ENCODE measurements around the gene ZNF80. TPM values are rescaled to one million over a fixed set of nuclear protein-coding genes. Genes with fewer than 3 reads are reported as not detected.
"Not testable (repeated sequence)": the region's sequence is repeated elsewhere in the genome, so short reads cannot be mapped to it uniquely, and the experiment has no call there.

ZNF80 gene
- total RNA-seq: not detected
- long read RNA-seq: 0 reads

DNA sequence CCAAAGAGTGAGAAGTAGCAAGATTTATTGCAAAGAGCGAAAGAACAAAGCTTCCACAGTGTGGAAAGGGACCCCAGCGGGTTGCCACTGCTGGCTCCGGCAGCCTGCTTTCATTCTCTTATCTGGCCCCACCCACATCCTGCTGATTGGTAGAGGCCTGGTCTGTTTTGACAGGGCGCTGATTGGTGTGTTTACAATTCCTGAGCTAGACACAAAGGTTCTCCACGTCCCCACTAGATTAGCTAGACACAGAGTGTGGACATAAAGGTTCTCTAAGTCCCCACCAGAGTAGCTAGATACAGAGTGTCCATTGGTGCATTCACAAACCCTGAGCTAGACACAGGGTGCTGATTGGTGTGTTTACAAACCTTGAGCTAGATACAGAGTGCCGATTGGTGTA is at the start of gene ZNF80:
Gene ZNF80, minus strand, starts transcription at position 101 of the 400 bp plus-strand sequence. CDS start 504 bp downstream, outside the sequence.
- DNase-seq (ENCODE audit: missing footprints); intact Hi-C loops (cut with DNase I); ATAC-seq: not testable (repeated sequence)

DNA sequence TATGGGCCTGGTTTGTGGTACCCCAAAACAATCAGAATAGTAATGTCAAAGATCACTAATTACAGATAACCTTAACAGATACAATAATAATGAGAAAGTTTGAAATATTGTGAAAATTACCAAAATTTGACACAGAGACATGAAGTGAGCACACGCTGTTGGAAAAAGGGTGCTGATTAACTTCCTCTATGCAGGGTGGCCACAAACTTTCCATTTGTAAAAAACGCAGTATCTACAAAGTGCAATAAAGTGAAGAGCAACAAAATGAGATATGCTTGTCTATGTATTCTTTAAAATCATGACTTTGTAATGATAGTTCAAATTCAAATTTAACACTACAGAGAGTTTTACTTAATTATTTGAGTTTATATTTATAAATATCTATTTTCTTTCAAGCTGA is 48.9 kb upstream of the ZNF80 start:
- intact Hi-C loops (cut with DNase I): no loop called here
- DNase-seq (ENCODE audit: missing footprints) (no peak), ATAC-seq (no peak)

DNA sequence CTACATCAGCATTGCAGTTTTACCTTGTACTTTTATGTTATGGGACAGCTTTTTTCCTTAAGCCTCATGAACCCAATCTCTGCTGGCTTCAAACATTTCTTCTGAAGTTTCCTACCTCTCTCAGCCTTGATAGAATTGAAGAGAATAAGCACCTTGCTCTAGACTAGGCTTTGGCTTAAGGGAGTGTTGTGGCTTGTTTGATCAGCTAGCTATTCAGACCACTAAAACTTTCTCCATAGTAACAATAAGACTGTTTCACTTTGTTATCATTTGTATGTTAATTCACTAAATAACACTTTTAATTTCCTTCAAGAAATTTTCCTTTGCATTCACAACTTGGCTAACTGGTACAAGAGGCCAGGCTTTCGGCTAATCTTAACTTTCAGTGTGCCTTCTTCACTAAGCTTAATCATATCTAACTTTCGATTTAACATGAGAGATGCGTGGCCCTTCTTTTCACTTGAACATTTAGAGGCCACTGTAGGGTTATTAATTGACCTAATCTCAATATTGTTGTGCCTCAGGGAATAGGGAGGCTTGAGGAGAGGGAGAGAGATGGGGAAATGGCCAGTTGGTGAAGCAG is 48.4 kb upstream of the ZNF80 start:
- DNase-seq (ENCODE audit: missing footprints): no peak
- no peak for ATAC-seq
- intact Hi-C loops (cut with DNase I): no loop called here

DNA sequence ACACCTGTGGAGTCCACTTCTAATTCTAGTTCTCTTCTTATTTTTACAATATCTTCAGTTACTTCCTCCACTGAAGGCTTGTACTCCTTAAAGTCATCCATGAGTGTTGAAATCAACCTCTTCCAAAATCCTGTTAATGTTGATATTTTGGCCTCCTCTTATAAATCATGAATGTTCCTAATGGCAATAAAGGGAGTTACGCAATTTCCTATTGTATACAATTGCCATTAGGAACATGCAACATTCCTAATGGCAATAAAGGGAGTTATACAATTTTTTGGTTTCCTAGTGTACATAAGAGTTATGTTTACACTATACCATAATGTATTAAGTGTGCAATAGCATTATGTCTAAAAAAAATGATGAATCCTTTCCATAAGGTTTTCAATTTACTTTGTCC is 47.3 kb upstream of the ZNF80 start:
- DNase-seq (ENCODE audit: missing footprints) (no peak), ATAC-seq (no peak)
- intact Hi-C loops (cut with DNase I): no loop called here

DNA sequence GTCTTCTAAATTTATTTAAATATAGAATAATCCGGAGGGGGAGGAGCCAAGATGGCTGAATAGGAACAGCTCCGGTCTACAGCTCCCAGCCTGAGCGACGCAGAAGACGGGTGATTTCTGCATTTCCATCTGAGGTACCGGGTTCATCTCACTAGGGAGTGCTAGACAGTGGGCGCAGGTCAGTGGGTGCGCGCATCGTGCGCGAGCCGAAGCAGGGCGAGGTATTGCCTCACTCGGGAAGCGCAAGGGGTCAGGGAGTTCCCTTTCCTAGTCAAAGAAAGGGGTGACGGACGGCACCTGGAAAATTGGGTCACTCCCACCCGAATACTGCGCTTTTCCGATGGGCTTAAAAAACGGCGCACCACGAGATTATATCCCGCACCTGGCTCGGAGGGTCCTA is 39.5 kb upstream of the ZNF80 start:
- ATAC-seq; intact Hi-C loops (cut with DNase I); DNase-seq (ENCODE audit: missing footprints): not testable (repeated sequence)

DNA sequence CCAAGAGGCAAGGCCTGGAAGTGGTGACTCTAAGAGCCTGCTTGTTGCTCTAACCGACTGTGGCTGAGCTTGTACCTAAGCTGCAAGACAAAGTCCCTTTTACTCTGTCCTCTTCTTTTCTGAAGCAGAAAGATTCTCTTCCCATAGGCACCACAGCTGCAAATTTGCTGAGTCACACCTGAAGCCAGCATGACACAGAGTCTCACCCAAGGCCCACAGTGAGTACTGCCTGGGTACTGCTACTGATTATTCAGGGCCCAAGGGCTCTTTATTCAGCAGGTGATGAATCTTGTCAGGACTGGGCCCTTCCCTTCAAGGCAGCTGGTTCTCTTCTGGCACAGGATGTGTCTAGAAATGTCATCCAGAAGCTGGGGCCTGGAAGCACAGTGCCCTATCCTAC is 37.6 kb upstream of the ZNF80 start:
- intact Hi-C loops (cut with DNase I): no loop called here
- no peak for ATAC-seq
- DNase-seq (ENCODE audit: missing footprints): no peak

DNA sequence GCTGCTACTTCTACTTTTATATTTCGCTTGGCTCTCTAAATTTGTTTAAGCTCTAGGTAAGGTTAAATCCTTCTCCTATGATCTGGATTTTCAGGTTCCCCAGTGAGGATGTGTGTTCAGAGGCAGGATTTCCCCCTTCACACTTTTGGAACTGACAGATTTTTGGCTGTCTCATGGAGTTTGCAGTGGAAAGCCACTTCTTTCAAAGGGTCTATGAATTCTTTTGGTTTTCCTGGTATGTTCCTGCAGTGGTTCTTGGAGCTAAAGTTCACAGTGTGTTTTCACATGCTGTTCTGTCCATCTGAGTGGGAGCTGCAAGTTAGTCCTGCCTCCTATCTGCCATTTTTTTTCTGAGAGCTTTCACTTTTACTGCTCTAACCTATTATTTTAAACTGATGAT is 34.9 kb upstream of the ZNF80 start:
- intact Hi-C loops (cut with DNase I): no loop called here
- no peak for ATAC-seq
- no peak for DNase-seq (ENCODE audit: missing footprints)

DNA sequence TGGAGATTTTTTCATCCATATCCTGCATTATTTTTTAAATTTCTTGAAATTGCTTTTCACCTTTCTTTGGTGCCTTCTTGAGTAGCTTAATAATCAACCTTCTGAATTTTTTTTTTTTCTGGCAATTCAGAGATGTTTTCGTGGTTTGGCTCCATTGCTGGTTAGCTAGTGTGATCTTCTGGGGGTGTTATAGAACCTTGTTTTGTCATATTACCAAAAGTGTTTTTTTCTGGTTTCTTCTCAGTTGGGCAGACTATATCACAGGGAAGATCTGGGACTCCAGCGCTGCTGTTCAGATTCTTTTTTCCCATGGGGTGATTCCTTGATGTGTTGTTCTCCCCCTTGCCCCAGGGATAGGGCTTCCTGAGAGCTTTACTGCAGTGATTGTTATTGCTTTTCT is 32.6 kb upstream of the ZNF80 start:
- intact Hi-C loops (cut with DNase I): no loop called here
- no peak for ATAC-seq
- DNase-seq (ENCODE audit: missing footprints): no peak

DNA sequence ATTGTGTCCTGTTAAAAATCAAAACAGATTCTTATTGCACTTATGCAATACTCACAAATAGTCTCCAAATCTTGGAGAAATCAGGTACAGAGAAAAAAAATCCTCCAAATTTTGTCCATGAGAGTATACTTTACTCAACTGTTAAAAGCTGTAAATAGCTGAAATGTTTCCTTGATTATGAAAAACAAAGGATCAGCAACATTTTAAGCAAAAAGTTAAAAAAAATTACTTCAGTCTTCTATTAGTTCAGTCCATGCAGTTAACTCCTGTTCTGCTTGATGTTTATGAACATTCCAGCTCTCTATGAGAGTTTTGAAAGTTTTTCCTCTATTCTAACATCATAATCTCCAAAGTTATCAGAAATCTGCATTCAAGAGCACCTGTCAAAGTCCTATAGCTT is 22.8 kb upstream of the ZNF80 start:
- intact Hi-C loops (cut with DNase I): no loop called here
- ATAC-seq: no peak

DNA sequence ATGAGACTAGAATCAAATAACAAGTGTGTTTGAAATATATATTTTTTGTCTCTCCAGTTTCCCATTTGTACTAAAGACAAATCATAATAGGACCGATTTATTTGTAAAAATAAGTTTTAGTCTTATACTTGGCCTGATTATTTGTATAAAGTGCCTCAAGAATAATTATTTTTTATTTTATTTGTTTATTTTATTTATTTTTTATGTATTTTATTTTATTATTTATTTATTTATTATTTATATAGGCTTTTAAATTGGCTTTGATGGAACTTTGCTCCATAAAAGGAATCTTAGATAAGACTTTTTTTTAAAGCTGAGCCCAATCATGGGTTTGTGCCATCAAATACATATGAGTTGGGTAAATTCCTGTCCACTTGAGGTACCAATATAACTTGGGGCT is 22.2 kb upstream of the ZNF80 start:
- intact Hi-C loops (cut with DNase I): no loop called here
- DNase-seq (ENCODE audit: missing footprints) (no peak), ATAC-seq (no peak)

More for the DNA sequence above, 22.8 kb upstream of the ZNF80 start:
- no peak for DNase-seq (ENCODE audit: missing footprints)

DNA sequence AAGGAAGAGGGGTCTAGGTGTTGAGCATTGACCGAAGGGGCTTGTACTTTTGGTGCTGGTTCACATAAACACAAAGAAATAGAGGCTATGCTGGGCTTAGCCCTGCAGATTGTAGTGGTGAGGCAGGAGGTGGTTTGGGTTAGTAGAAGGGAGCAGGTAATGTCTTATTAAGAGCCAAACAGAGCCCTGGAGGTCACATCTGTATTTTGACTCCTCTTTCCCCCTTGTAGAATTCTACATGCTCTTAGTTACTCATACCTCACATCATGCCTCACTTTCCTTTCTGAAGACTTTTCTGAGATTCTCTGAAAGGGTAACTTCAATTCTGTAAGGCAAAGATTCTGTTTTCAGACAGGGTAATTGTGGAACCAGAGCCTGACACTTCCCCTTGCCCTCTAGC is 16.1 kb upstream of the ZNF80 start:
- no peak for DNase-seq (ENCODE audit: missing footprints)
- intact Hi-C loops (cut with DNase I): no loop called here
- no peak for ATAC-seq

DNA sequence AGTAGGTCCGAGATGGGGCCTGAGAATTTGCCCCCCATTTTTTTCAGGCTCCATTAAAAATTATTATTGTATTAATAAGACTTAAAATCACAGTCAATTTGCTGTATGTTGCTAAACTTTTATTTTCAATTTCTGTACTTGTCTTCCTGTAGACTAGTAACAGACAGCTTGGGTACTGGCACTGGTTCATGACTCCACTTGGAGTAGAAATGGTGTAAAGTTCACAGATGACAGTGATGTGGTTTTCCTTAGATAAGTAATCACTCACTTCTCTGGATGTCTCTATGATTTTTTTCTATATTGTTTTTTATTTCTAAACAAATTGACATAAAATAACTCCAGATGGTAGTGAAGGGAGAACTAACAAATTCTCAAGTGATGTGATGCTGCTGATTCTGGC is 15.6 kb upstream of the ZNF80 start:
- DNase-seq (ENCODE audit: missing footprints) (no peak), ATAC-seq (no peak)
- intact Hi-C loops (cut with DNase I): no loop called here

DNA sequence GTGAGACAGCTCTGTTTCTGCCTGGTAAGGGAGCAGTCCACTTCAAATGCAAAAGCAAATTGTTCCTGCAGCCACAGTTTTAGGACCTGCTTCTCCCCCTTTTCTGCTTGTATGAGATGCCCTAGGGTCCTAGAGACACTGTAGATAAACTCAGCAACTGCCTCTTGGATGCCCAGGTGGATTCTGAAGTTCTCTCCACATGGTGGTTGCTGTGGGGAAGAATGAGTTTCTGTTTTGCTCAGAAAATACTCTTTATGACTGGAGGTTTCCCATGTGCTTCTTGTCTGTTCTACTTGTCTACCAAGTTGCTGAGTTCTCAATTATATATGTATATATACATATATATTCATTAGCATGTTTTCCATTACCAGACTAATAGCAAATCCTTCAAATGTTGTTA is 5.6 kb upstream of the ZNF80 start:
- no peak for ATAC-seq

DNA sequence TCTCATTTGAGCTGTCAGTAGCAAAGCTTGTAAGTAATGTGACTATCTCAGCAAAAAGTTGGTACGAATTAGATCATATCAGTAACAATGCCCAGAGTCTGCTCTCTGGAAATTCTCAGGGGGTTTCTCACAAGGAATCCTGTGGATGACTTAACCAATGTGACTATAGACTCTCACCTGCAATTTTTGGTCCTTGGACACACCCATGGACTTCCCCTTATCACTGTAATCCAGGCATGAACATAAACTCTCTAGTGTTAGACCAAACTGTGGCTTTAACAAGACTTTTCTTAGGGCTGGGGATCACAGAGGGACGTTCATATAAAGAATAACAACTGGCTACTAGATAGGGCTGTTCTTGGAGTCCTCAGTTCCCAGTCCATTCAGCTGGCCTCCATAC is 3.9 kb upstream of the ZNF80 start:
- ATAC-seq (no peak), DNase-seq (ENCODE audit: missing footprints) (no peak)
- intact Hi-C loops (cut with DNase I): no loop called here

More for the DNA sequence above, 5.6 kb upstream of the ZNF80 start:
- no peak for DNase-seq (ENCODE audit: missing footprints)
- intact Hi-C loops (cut with DNase I): no loop called here

DNA sequence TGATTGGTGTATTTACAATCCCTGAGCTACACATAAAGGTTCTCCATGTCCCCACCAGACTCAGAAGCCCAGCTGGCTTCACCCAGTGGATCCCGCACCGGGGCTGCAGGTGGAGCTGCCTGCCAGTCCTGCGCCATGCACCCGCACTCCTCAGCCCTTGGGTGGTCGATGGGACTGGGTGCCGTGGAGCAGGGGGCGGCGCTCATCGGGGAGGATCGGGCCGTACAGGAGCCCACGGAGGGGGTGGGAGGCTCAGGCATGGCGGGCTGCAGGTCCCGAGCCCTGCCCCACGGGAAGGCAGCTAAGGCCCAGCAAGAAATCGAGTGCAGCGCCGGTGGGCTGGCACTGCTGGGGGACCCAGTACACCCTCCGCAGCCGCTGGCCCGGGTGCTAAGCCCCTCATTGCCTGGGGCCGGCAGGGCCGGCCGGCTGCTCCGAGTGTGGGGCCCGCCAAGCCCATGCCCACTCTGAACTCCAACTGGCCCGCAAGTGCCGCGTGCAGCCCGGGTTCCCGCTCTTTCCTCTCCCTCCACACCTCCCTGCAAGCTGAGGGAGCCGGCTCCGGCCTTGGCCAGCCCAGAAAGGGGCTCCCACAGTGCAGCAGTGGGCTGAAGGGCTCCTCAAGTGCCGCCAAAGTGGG is 888 bp upstream of the ZNF80 start:
- ATAC-seq; intact Hi-C loops (cut with DNase I); DNase-seq (ENCODE audit: missing footprints): not testable (repeated sequence)

DNA sequence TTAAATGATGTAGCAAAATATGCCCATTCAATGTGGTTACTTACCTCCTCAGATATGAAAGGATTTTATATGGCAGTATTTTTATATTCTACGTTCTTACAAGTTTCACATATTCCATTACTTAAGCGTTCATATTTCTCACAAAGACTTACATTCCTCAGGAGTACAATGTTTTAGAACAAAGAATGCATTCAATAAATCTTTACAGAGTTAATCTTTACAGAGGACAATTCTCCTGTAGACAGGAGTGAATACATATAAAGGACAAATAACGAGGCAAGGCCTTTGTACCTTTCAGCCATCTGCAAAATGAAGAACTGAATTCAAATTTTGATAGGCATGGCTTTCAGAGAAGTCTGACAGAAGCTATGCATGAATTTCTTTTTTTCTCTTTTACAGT is 1.9 kb downstream of the ZNF80 start:
- DNase-seq (ENCODE audit: missing footprints) (no peak), ATAC-seq (no peak)
- intact Hi-C loops (cut with DNase I): no loop called here

DNA sequence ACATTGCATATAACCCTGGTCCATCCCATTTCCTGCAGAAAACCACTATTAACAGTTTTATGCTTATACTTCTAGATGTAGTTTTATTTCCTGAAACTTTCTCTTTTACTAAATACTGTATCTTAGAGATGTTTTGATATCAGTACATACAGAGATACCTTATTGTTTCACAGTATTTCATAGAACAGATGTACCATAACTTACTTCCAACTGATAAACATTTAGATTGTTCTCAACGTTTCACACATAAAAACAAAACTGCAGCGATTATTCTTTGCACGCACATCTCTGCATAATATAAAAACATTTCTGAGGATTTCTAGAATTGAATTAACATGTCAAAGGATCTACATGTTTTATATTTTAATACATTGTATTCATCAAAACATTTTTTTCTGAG is 2.6 kb downstream of the ZNF80 start:
- no peak for DNase-seq (ENCODE audit: missing footprints)
- no peak for ATAC-seq
- intact Hi-C loops (cut with DNase I): no loop called here

DNA sequence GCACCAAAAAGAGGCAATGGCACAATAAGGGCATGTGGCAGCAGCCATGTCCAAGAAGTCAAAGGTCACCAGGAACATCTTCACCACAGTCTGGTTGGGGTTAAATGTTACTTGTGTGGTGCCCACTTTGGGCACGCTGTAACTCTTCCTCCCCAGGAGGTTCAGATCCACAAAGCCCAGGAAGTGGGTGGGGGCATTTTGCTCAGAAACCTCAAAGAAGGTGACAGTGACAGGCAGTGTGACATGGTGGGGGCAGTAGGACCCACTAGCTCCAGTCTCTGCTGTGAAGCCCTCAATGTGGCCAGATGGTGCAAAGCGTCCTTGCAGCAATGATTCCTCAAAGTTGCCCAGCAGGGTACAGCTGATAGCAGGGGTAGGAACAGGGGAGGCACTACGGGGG is 5.8 kb downstream of the ZNF80 start:
- ATAC-seq (no peak), DNase-seq (ENCODE audit: missing footprints) (no peak)
- intact Hi-C loops (cut with DNase I): no loop called here

DNA sequence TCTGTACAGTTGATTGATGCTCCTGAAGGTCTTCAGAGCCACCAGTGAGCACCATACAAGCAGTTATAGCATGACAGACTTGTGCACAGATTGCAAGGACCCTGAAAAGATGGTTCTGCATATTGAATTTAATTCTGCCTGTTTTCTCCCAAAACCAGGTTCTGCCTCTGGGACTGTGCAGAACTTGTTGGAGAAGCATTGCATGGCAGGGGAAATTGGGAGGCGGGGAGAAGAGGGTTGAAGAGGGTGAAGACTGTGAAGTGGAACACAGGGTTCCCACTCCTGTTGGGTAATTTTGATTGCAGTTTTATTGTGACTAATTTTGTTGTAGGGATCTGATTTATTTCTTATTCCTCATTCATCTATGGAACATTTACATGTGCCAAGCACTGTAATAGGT is 10.3 kb downstream of the ZNF80 start:
- DNase-seq (ENCODE audit: missing footprints) (no peak), ATAC-seq (no peak)
- intact Hi-C loops (cut with DNase I): no loop called here

DNA sequence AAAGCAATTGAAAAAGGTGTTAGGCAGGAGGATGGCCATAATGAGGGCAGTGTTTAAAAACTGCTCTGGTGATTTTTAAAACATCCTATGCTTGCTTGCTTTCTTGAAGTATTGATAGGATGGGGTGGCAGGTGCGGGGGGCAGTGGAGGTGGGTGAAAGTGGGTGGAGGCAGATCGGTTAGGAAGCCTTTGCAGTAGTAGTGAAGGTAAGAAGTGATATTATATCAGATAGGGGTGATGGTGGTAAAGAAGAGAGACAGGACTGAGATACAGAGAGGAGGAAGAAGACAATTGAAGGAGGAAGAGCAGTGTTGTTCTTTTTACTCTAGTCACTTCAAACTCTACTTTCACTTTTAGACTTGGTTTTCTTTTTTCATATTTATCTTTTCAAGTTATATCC is 11.1 kb downstream of the ZNF80 start:
- intact Hi-C loops (cut with DNase I): no loop called here
- ATAC-seq: no peak

DNA sequence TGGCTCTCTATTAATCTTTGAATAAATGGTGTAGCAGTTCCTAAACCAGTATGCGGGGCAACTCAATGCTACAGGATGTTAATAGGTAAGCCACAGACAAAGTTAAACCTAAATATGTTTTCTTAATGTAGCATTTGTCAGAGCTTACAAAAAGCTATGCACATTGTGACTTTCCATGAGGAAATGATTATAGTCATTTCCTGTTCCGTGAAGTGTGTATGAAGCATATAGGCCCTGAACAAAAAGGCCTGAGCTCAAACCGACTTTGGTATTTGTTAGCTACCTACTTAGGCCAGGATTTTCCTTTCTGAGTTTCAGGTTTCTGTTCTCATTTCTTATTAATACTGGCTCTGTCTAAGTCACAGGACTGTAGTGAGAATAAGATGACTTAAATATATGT is 14.2 kb downstream of the ZNF80 start:
- DNase-seq (ENCODE audit: missing footprints) (no peak), ATAC-seq (no peak)
- intact Hi-C loops (cut with DNase I): no loop called here

More for the DNA sequence above, 11.1 kb downstream of the ZNF80 start:
- no peak for DNase-seq (ENCODE audit: missing footprints)
